HCT116 (cell line): ENCODE results near the gene ATG9A. TPM values are rescaled to one million over a fixed set of nuclear protein-coding genes. Genes with fewer than 3 reads are reported as not detected.
"Not testable (repeated sequence)": the region's sequence is repeated elsewhere in the genome, so short reads cannot be mapped to it uniquely, and the experiment has no call there.

Experiments
- ATAC-seq: fragments of 200-7000 bp; cut with Tn5 transposase; 2 replicates; pipeline ENCODE4 v1.9.1; 2020; ENCODE audit warnings: mild to moderate bottlenecking, moderate library complexity
- BruUV-seq: library from RNA; stranded (reverse); fragments of 400-500 nt; replicated peaks from 2 replicates; lab custom pipeline; 2021; lab: Mats Ljungman, UMichigan
- CTCF ChIA-PET: fragments of 300-600 bp; sonication (Branson Sonifier 250); formaldehyde crosslinking; loops from one replicate; lab custom pipeline; 2021; ENCODE audit warnings: antibody characterized with exemption; lab: Charles Lee
- POLR2A ChIA-PET: fragments of 300-600, 350-600 bp; sonication (Branson Sonifier 250); formaldehyde crosslinking; loops from one replicate; lab custom pipeline; 2021; ENCODE audit warnings: antibody characterized with exemption; lab: Charles Lee
- RAD21 ChIA-PET, 2 experiments: fragments of 300-600 bp; sonication (Branson Sonifier 250); formaldehyde crosslinking; loops; one replicate each; lab custom pipeline; 2023; ENCODE audit warnings: low total read pairs in 2 of 2; ENCODE audit not compliant: uncharacterized antibody in 2 of 2, unreplicated experiment in 2 of 2, low non-redundant PET in 1 of 2; lab: Charles Lee
- DNase-seq: peaks from one replicate; pipeline ENCODE4 v3.0.0-alpha.2; 2010; ENCODE audit warnings: low read depth, low spot score
- H2AFZ ChIP-seq: fragments of 200-600 bp; shearing (Covaris generic), sonication (generic); 2 replicates; pipeline ENCODE4 v1.6.1; 2017; ENCODE audit warnings: low read depth, mixed run types, mixed read lengths, antibody characterized with exemption, low read length; ENCODE audit not compliant: poor library complexity, severe bottlenecking
- H3K27ac ChIP-seq: 2 replicates; pipeline ENCODE4 v1.5.1; 2012; ENCODE audit warnings: low read depth, low read length
- H3K27me3 ChIP-seq: fragments of 200-600 bp; sonication (generic); 2 replicates; pipeline ENCODE4 v1.6.1; 2016; ENCODE audit warnings: mixed run types, low read length, mixed read lengths; ENCODE audit not compliant: insufficient read depth
- H3K36me3 ChIP-seq, 2 experiments: fragments of 200-500 bp in 1 of 2; fragments of 200-600 bp in 1 of 2; sonication (Bioruptor generic) in 1 of 2; sonication (generic) in 1 of 2; 2 replicates each; pipeline versions ENCODE4 v1.5.1 to v1.6.1; 2014 to 2016; ENCODE audit warnings: low read length in 2 of 2, inconsistent platforms in 1 of 2, mixed read lengths in 1 of 2, mixed run types in 1 of 2; ENCODE audit not compliant: insufficient read depth in 2 of 2, control insufficient read depth in 1 of 2
- H3K4me1 ChIP-seq, 2 experiments: fragments of 200-600 bp in 1 of 2; sonication (generic) in 1 of 2; 2 replicates each; pipeline versions ENCODE4 v1.5.1 to v1.6.1; 2012 to 2017; ENCODE audit warnings: low read length in 2 of 2, inconsistent platforms in 1 of 2, mild to moderate bottlenecking in 1 of 2, mixed read lengths in 1 of 2, mixed run types in 1 of 2, moderate library complexity in 1 of 2; ENCODE audit not compliant: insufficient read depth in 2 of 2, control insufficient read depth in 1 of 2
- H3K4me2 ChIP-seq: fragments of 200-600 bp; sonication (generic); 2 replicates; pipeline ENCODE4 v1.6.1; 2017; ENCODE audit warnings: mixed run types, low read length, mixed read lengths
- H3K4me3 ChIP-seq, 2 experiments: fragments of 200-600 bp in 1 of 2; sonication (generic) in 1 of 2; replicated peaks in 1 of 2; 2 replicates each; pipeline ENCODE4 v1.5.1; 2011 to 2016; ENCODE audit warnings: low read length in 2 of 2, control low read depth in 1 of 2, low read depth in 1 of 2, mild to moderate bottlenecking in 1 of 2, mixed read lengths in 1 of 2, mixed run types in 1 of 2
- H3K79me2 ChIP-seq: fragments of 200-600 bp; sonication (generic); 2 replicates; pipeline ENCODE4 v1.6.1; 2017; ENCODE audit warnings: mild to moderate bottlenecking, mixed run types, low read length, moderate library complexity, mixed read lengths; ENCODE audit not compliant: insufficient read depth
- H3K9ac ChIP-seq: fragments of 200-600 bp; sonication (generic); 2 replicates; pipeline ENCODE4 v1.6.1; 2016; ENCODE audit warnings: low read length, mixed read lengths
- H3K9me2 ChIP-seq: fragments of 200-600 bp; sonication (generic), shearing (Covaris generic); 2 replicates; pipeline ENCODE4 v1.6.1; 2017; ENCODE audit warnings: mixed run types, mild to moderate bottlenecking, moderate library complexity; ENCODE audit not compliant: insufficient read depth
- H3K9me3 ChIP-seq, 2 experiments: fragments of 200-500 bp in 1 of 2; fragments of 200-600 bp in 1 of 2; sonication (Bioruptor generic) in 1 of 2; sonication (generic) in 1 of 2; 2 replicates each; pipeline ENCODE4 v1.6.1; 2014 to 2017; ENCODE audit warnings: low read length in 2 of 2, mixed read lengths in 2 of 2, inconsistent platforms in 1 of 2, low read depth in 1 of 2, mild to moderate bottlenecking in 1 of 2, mixed run types in 1 of 2, moderate library complexity in 1 of 2; ENCODE audit not compliant: control insufficient read depth in 1 of 2, insufficient read depth in 1 of 2
- H4K20me1 ChIP-seq: fragments of 200-600 bp; sonication (generic), shearing (Covaris generic); 2 replicates; pipeline ENCODE4 v1.6.1; 2017; ENCODE audit warnings: mixed run types, mild to moderate bottlenecking, moderate library complexity; ENCODE audit not compliant: insufficient read depth
- EZH2 ChIP-seq: fragments of 200-600 bp; sonication (generic); IDR thresholded peaks from 2 replicates; pipeline ENCODE4 v1.6.1; 2017; ENCODE audit warnings: antibody characterized with exemption, mixed run types
- JUND ChIP-seq: IDR thresholded peaks from 2 replicates; pipeline ENCODE4 v1.6.1; 2012
- ZFX ChIP-seq: fragments of 450-650 bp; IDR thresholded peaks from 2 replicates; pipeline ENCODE4 v1.6.1; 2017
- intact Hi-C: fragments of 100-400 bp; cut with micrococcal nuclease; formaldehyde crosslinking; loops from 2 replicates; pipeline ENCODE4 v1.10.0; 2022
- total RNA-seq: library from RNA; stranded (reverse); gene quantifications from one replicate; pipeline ENCODE4 v1.2.1, GENCODE V29; 2021; ENCODE audit not compliant: unreplicated experiment

The ATG9A gene
- total RNA-seq, 1 experiment from 2014 or later = 51.8 TPM

- H3K4me3 ChIP-seq, H3K79me2 ChIP-seq, H3K27me3 ChIP-seq, BruUV-seq, RAD21 ChIA-PET, H3K27ac ChIP-seq, H3K9me3 ChIP-seq, H3K36me3 ChIP-seq, H3K4me2 ChIP-seq, H4K20me1 ChIP-seq, POLR2A ChIA-PET, H3K9me2 ChIP-seq, H3K9ac ChIP-seq, DNase-seq, intact Hi-C loops, H2AFZ ChIP-seq, ATAC-seq: not testable (repeated sequence)
- CTCF ChIA-PET = interaction anchor here (1.2 kb wide), 1 partner anchor 36 kb away, joined by 7 read pairs; no protein-coding TSS in a partner anchor
- peaks cover 6 to 10% of the 10 kb centered on the region in 2 experiments; a peak in 2 of 4 replicates for H3K4me1 ChIP-seq
Measured at GRCh38 chr2:219258942-219259341, 29.5 kb upstream of the ATG9A start.

- POLR2A ChIA-PET = interaction anchor here (1.4 to 1.8 kb wide), 2 partner anchors 10 to 24 kb away, joined by 6 to 7 read pairs; partner anchors contain the start of genes DNAJB2, GLB1L and STK16
- intact Hi-C loops = no loop called here
- H2AFZ ChIP-seq = no peak overlapping the region
- H3K4me2 ChIP-seq = peak overlapping the region; percentile 97
- H3K79me2 ChIP-seq = peaks cover 20% of the 10 kb centered on the region; the same call in 1 of the 2 replicates
- ATAC-seq = no peak
- H3K27ac ChIP-seq = peak overlapping the region; percentile 12; the same call in 1 of the 2 replicates
- no TSS peak for BruUV-seq
- RAD21 ChIA-PET = no interaction called here
- no peaks in the 10 kb centered on the region for H3K9me2 ChIP-seq
- DNase-seq = no peak
- H3K27me3 ChIP-seq = peaks cover 5% of the 10 kb centered on the region; the same call in 1 of the 2 replicates
- no peaks in the 10 kb centered on the region for H3K9me3 ChIP-seq
- peaks cover 17 to 44% of the 10 kb centered on the region in 2 experiments for H3K4me1 ChIP-seq
- H4K20me1 ChIP-seq = no peaks in the 10 kb centered on the region
- peak overlapping the region; percentile 69 to 84 for H3K4me3 ChIP-seq
- H3K9ac ChIP-seq = peak overlapping the region; percentile 33; the same call in 1 of the 2 replicates
- TF ChIP-seq JUND (no peak), EZH2 (0 out of 2 replicates have a peak, but pooled peaks have one; percentile 50), ZFX (no peak)
- peaks cover 0 to 3% of the 10 kb centered on the region in 2 experiments; a peak in 1 of 4 replicates for H3K36me3 ChIP-seq
- CTCF ChIA-PET = interaction anchor here (1.9 kb wide), 1 partner anchor 22 kb away, joined by 6 read pairs; no protein-coding TSS in a partner anchor
Measured at GRCh38 chr2:219254590-219255201, 25.3 kb upstream of the ATG9A start.
